HEK293T (cell line): ENCODE results near the gene MDK.

Experiments used
- CTCF ChIA-PET: fragments of 350-600 bp; formaldehyde crosslinking; extraction: SDS; loops from one replicate; lab custom pipeline; 2021; ENCODE audit warnings: antibody characterized with exemption, inconsistent platforms; lab: Yijun Ruan, JAX
- POLR2A ChIA-PET: fragments of 350-600 bp; formaldehyde crosslinking; extraction: SDS; loops from one replicate; lab custom pipeline; 2020; ENCODE audit warnings: antibody characterized with exemption, inconsistent platforms; lab: Yijun Ruan, JAX
- DNase-seq: peaks from one replicate; pipeline ENCODE4 v3.0.0; 2012; ENCODE audit warnings: mixed read lengths; ENCODE audit errors: extremely low spot score
- ARNT ChIP-seq: fragments of 450-650 bp; IDR thresholded peaks from 2 replicates; pipeline ENCODE4 v1.6.1; 2017; ENCODE audit warnings: mild to moderate bottlenecking
- BHLHE40 ChIP-seq: fragments of 450-650 bp; IDR thresholded peaks from 2 replicates; pipeline ENCODE4 v1.6.1; 2016; ENCODE audit warnings: mild to moderate bottlenecking, moderate library complexity, borderline replicate concordance
- CTBP1 ChIP-seq: fragments of 450-650 bp; IDR thresholded peaks from 2 replicates; pipeline ENCODE4 v1.6.1; 2016; ENCODE audit warnings: borderline replicate concordance
- ELF4 ChIP-seq: fragments of 450-650 bp; IDR thresholded peaks from 2 replicates; pipeline ENCODE4 v1.6.1; 2017; ENCODE audit warnings: antibody characterized with exemption
- FOXA1 ChIP-seq: fragments of 450-650 bp; IDR thresholded peaks from 2 replicates; pipeline ENCODE4 v1.6.1; 2016; ENCODE audit warnings: mild to moderate bottlenecking
- FOXK2 ChIP-seq: fragments of 450-650 bp; IDR thresholded peaks from 2 replicates; pipeline ENCODE4 v1.6.1; 2016; ENCODE audit warnings: mild to moderate bottlenecking
- FOXM1 ChIP-seq: fragments of 450-650 bp; IDR thresholded peaks from 2 replicates; pipeline ENCODE4 v1.6.1; 2017; ENCODE audit warnings: mild to moderate bottlenecking, borderline replicate concordance
- HDGF ChIP-seq: fragments of 450-650 bp; IDR thresholded peaks from 2 replicates; pipeline ENCODE4 v1.6.1; 2017; ENCODE audit warnings: antibody characterized with exemption, borderline replicate concordance
- L3MBTL2 ChIP-seq: fragments of 450-650 bp; conservative IDR thresholded peaks from 2 replicates; pipeline ENCODE4 v1.6.1; 2016; ENCODE audit warnings: mild to moderate bottlenecking
- LEF1 ChIP-seq: fragments of 450-650 bp; IDR thresholded peaks from 2 replicates; pipeline ENCODE4 v1.6.1; 2017; ENCODE audit warnings: mild to moderate bottlenecking, borderline replicate concordance
- SUZ12 ChIP-seq: fragments of 450-650 bp; IDR thresholded peaks from 2 replicates; pipeline ENCODE4 v1.6.1; 2016; ENCODE audit warnings: mild to moderate bottlenecking
- TARDBP ChIP-seq: fragments of 450-650 bp; IDR thresholded peaks from 2 replicates; pipeline ENCODE4 v1.6.1; 2016
- ZNF384 ChIP-seq: fragments of 450-650 bp; IDR thresholded peaks from 2 replicates; pipeline ENCODE4 v1.6.1; 2016
- TF ChIP-seq, protein P1 (sequence below): fragments of 450-650 bp; IDR thresholded peaks from 2 replicates; pipeline ENCODE4 v1.6.1; 2016

Gene MDK

DNA sequence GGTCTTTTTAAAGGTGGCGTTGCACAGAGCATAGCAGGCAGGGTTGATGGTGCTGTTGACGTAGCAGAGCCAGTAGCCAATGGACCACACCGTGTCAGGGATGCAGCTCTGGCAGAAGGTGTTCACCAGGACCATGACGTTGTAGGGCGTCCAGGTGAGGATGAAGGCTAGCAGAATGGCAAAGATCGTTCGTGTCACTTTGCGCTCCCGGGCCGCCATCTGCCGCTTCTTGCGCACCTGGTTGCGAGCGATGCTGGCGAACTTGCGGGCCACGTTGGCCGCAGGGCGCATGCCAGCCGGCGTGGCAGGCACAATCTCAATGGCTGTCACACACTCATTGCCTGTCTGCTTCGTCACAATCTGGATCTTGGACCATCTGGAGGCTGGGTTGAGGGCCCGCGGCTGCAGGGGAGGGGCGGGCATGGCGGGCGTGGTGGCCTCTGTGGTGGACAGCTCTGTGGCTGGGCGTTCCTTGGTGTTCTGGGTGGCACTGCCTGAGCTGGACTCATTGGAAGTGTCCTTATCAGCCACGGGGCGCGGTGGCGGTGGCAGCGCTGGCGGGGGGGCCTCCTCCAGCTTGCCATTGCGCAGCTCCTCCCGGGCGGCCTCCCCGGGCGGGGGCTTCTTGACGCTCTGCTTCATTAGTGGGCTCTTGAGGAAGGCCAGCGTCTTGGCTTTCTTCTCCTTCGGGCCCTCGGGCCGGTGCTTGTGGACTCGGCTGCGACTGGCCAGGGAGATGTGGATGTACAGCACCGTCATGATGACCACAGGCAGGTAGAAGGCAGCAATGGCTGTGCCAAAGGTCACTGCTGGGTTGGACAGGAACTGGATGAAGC, 3.9 kb downstream of the MDK start:
- ChIA-PET POLR2A (no interaction called here), CTCF (no interaction called here)
- TF ChIP-seq TARDBP (no peak), FOXA1 (no peak), SUZ12 (no peak), LEF1 (no peak), FOXK2 (no peak), ELF4 (no peak), ZNF384 (no peak), ARNT (no peak)
- TF ChIP-seq, protein P1, sequence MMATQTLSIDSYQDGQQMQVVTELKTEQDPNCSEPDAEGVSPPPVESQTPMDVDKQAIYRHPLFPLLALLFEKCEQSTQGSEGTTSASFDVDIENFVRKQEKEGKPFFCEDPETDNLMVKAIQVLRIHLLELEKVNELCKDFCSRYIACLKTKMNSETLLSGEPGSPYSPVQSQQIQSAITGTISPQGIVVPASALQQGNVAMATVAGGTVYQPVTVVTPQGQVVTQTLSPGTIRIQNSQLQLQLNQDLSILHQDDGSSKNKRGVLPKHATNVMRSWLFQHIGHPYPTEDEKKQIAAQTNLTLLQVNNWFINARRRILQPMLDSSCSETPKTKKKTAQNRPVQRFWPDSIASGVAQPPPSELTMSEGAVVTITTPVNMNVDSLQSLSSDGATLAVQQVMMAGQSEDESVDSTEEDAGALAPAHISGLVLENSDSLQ = no peak
- no peak for DNase-seq

DNA sequence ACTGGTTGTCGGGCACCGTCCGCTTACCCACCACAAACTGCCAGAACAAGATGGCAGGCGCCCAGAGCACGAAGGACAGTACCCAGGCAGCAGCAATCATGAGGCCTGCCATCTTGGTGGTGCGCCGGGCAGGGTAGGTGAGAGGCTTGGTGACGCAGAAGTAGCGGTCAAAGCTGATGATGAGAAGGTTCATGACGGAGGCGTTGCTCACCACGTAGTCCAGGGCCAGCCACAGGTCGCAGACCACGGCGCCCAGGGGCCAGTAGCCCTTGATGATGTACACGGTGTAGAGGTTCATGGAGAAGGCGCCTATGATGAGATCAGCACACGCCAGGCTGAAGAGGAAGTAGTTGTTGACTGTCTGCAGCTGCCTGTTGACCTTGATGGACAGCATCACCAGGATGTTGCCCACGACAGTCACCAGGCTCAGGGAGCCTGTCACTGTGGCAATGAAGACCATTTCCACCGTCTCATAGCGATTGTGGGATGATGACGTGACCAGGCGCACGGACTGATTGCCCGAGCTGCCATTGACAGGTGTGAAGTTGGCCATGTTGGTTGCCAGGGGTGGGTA, 4.6 kb downstream of the MDK start:
- TF ChIP-seq FOXA1 = no peak
- CTCF ChIA-PET = no interaction called here
- no peak for DNase-seq
- POLR2A ChIA-PET = no interaction called here

DNA sequence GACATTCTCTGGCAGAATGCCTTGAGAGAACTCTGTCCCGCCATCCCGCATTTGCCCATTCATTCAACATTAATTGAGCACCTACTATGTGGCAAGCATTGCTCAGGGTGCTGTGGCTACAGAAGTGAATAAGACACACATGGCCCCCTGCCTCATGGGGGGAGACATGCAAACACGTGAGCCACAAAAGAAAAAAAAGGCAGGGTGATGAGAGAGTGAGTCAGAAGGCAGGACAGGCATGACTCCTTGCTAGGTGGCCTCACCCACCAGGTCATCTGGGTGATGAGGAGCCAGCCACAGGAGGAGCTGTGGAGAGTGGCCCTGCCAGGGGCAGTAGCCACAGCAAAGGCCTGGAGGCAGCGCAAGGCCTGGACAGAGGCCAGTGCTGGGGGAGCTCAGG, 5.2 kb downstream of the MDK start:
- no peak for TF ChIP-seq ZNF384
- TF ChIP-seq ELF4 = no peak
- no peak for TF ChIP-seq HDGF
- no peak for TF ChIP-seq TARDBP
- no peak for TF ChIP-seq L3MBTL2
- TF ChIP-seq LEF1 = no peak
- TF ChIP-seq ARNT = no peak
- no peak for TF ChIP-seq BHLHE40
- no peak for DNase-seq
- ChIA-PET CTCF (no interaction called here), POLR2A (no interaction called here)

DNA sequence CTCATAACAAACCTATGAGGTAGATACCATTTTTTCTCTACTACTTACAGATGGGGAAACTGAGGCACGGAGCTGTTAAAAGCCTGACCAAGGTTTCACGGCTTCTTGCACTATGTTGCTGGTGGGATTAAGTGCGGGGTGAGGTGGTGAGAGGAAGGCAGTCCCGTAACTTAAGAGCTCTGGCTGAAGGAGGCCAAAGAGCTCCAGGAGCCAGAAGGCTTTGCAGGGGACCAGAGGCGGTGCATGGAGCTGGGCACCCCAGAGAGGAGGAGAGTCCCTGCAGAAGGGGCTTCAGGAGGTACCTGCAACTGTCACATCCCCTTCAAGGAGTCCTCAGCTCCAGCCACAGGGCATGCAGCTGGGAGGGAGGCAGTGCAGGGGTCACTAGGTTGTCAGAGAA, 6.0 kb downstream of the MDK start:
- ChIA-PET CTCF (no interaction called here), POLR2A (no interaction called here)
- DNase-seq = no peak
- TF ChIP-seq, protein P1 = no peak
- no peak for TF ChIP-seq FOXM1

DNA sequence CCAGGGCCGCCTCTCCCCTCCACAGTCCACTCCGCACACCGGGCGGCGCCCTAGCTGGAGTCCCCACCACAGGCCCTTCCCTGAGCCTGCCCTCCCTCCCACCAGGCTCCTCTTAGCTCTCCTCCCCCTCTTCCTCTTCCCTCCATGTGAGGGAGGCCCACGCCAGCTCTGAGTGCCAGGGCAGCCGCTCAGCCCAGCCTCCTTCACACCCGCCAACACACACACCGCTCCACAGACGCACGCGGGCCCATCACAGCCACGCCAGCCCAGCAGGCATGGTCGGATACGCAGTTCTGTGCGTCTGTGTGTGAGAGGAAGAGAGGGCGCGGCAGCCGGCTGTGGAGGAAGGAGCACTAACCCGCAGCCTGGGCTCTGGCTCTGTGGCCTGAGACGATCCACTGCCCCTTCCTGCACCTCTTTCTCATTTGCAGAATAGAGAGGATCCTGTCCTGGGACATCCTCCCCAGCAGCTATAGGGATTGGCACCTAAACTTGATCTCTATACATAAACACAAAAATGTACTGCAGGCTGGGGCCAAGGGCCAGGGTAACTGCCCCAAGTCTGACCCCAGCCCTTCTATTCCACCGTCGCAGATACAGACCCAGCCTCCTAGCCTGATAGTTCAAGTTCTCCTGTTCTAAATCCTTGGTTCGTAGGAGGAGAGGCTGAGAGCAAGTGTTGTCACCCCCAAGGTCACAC, 6.6 kb downstream of the MDK start:
- CTCF ChIA-PET = interaction anchor here (0.6 to 1.5 kb wide), 8 partner anchors 16 to 697 kb away, joined by 3 to 6 read pairs (median 4); no protein-coding TSS in a partner anchor
- TF ChIP-seq FOXA1 = no peak
- POLR2A ChIA-PET = interaction anchor here (1.5 kb wide), 1 partner anchor 145 kb away, joined by 6 read pairs; no protein-coding TSS in a partner anchor
- DNase-seq = no peak

DNA sequence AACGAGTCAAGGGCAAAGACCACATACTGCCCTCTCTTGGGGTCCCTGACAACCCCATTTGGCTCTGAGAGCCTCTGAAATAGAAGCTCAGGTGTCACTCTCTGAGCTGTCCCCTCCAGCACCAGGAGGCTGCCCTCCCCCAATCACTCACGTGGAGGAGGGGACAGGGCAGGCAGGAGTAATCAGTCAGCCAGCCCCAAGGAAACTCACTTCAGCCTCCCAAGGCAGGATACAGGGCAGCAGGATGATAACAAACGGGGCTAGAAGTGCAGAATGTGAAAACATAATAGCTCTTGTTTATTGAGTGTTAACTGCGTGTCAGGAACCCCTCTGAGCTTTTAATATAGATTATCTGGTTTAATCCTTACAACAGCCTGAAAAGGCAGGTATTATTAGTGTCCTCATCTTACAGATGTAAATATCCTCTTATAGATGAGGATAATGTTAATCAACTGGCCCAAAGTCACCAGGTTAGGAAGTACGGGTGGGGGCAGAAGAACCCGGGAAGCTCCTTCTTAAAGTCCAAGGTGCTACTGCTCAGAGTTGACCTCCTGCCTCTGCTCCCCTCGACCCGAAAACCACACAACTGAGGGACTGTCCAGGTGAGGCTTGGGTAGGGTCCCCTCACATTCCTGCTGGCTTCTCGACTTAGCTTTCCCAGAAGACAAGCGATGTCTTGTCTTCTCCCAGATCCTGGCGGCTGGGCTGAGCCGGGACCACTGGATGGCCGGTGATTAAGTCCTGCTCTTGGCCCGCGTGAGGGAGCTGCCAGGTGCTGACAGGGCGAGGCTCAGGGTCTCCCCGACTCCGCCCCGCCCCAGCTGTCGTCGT, 7.4 kb downstream of the MDK start:
- ChIA-PET CTCF (interaction anchor here (0.6 to 1.6 kb wide), 17 partner anchors 11 to 698 kb away, joined by 3 to 6 read pairs (median 3); no protein-coding TSS in a partner anchor), POLR2A (interaction anchor here (1.5 kb wide), 1 partner anchor 146 kb away, joined by 6 read pairs; no protein-coding TSS in a partner anchor)
- DNase-seq = no peak
- TF ChIP-seq FOXK2 (no peak), FOXA1 (no peak), ZNF384 (no peak), L3MBTL2 (no peak), TARDBP (no peak), BHLHE40 (no peak), CTBP1 (no peak), FOXM1 (no peak)
- TF ChIP-seq, protein P1 = no peak
